Thoracic aorta (tissue), 2 donors: Measurements from ENCODE around the gene ASIC4. TPM values are rescaled to one million over a fixed set of nuclear protein-coding genes. Genes with fewer than 3 reads are reported as not detected.

Experiments used
- ATAC-seq: fragments of 150-250 bp; one replicate; pipeline ENCODE4 v1.8.0; 2017; ENCODE audit warnings: low read depth; ENCODE audit not compliant: insufficient number of reproducible peaks, low FRiP score
- DNase-seq: peaks from one replicate; pipeline ENCODE4 v3.0.0-alpha.2; 2020; ENCODE audit warnings: low spot score
- H3K27ac ChIP-seq, 2 donors: fragments of 200-600 bp; sonication (generic); 1 replicate in 1 of 2; 2 replicates in 1 of 2; pipeline ENCODE4 v1.5.1; 2016; ENCODE audit warnings: mild to moderate bottlenecking in 2 of 2, moderate library complexity in 2 of 2
- H3K27me3 ChIP-seq: fragments of 200-600 bp; sonication (generic); replicated peaks from 2 replicates; pipeline ENCODE4 v1.6.0; 2016; ENCODE audit warnings: mild to moderate bottlenecking; ENCODE audit not compliant: insufficient read depth
- H3K36me3 ChIP-seq: fragments of 200-600 bp; sonication (generic); one replicate; pipeline ENCODE4 v1.5.1; 2016
- H3K4me1 ChIP-seq, 2 donors: fragments of 200-600 bp; sonication (generic); 1 replicate in 1 of 2; 2 replicates in 1 of 2; pipeline versions ENCODE4 v1.5.1 to v1.6.0; 2016; ENCODE audit warnings: low read depth in 2 of 2, mild to moderate bottlenecking in 1 of 2; ENCODE audit not compliant: control insufficient read depth in 1 of 2
- H3K4me3 ChIP-seq: fragments of 200-600 bp; sonication (generic); 2 replicates; pipeline ENCODE4 v1.5.1; 2016; ENCODE audit warnings: mild to moderate bottlenecking
- H3K9me3 ChIP-seq: fragments of 200-600 bp; sonication (generic); 2 replicates; pipeline ENCODE4 v1.5.1; 2016
- total RNA-seq, 2 donors: library from RNA; depleted of rRNA; stranded (reverse); fragments of >200 nt; gene quantifications; one replicate each; pipeline versions ENCODE4 v1.1.0 to v1.2.3, GENCODE V29; 2016
- TF ChIP-seq, protein P1 (sequence below): fragments of 200-600 bp; sonication (generic); IDR thresholded peaks from one replicate; pipeline ENCODE4 v1.5.1; 2019; ENCODE audit warnings: antibody characterized with exemption

ASIC4 gene
- total RNA-seq, 2 donors from 2014 or later, result 0.41 TPM; not detected in 1

DNA sequence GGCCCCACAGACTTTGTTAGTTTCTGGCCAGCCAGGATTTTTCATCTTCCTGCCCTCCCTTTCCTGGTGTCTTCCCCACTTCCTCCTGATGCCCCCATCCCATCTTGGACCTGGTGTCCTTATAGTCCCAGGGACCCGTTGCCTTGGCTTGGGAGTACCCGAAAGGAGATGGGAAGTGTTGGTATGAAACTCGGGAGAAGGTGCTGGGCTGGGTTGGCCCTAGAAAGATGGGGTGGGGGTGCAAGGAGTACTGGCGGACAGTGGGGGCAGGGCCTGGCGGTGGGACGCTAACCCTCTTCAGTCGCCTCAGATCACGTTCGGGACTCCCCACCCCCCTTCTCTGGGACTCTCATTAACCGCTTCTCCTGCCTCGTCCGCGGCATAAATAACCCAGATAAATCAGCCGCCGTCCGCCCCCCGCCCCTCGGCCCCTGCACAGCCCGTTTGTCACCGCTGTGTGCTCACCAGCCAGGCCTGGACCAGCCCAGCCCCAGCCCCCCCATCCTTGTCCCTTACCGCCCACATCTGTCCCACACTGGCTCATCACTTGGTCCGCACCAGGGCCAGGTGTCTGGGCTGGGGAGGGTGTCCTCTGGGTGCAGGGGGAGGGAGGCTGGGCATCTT is 3.7 kb upstream of the ASIC4 start:
- no peak for DNase-seq
- Histone ChIP-seq H3K4me3 (peak overlapping the region; percentile 60), H3K27me3 (peaks cover 7% of the 10 kb centered on the region), H3K4me1 (peaks cover 16 to 41% of the 10 kb centered on the region in 2 donors), H3K27ac (no peak overlapping the region), H3K9me3 (no peaks in the 10 kb centered on the region), H3K36me3 (peaks cover 8% of the 10 kb centered on the region)
- TF ChIP-seq, protein P1, sequence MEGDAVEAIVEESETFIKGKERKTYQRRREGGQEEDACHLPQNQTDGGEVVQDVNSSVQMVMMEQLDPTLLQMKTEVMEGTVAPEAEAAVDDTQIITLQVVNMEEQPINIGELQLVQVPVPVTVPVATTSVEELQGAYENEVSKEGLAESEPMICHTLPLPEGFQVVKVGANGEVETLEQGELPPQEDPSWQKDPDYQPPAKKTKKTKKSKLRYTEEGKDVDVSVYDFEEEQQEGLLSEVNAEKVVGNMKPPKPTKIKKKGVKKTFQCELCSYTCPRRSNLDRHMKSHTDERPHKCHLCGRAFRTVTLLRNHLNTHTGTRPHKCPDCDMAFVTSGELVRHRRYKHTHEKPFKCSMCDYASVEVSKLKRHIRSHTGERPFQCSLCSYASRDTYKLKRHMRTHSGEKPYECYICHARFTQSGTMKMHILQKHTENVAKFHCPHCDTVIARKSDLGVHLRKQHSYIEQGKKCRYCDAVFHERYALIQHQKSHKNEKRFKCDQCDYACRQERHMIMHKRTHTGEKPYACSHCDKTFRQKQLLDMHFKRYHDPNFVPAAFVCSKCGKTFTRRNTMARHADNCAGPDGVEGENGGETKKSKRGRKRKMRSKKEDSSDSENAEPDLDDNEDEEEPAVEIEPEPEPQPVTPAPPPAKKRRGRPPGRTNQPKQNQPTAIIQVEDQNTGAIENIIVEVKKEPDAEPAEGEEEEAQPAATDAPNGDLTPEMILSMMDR, result no peak
- ATAC-seq, result no peak

DNA sequence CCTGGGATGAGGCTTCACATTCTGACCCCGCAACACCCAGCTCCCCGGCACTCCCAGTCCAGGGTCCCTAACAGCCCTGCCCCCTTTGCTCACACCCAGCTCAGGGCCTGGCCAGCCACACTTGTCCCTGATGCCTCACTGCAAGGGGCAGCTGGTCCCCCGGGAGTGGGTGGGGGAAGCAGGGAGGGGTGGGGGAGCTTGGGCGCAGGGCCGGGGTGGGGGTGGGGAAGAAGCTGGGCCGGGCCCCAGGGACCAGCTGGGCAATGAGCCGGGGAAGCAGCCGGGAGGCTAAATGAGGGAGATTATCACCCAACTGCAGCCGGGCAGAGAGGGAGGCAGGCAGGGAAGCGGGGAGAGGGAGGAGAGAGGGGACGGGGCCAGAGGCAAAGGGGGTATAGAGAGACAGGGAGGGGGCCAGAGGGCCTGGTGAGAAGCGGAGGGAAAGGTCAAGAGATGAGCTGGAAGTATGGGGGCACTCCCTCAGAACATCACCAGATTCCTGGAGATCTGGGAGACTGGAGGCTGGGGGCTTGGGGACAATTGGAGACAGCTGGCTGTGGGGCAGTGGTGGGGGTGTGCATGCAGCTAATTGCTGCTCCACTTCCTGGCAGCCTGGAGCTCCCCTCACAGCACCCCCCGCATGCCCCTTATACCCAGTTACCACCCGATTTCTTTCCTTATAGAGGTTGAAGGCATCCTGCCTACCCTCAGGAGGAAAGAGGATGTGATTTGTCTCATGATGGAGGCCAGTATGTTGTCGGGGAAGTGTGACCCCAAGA is 2.5 kb upstream of the ASIC4 start:
- TF ChIP-seq, protein P1, result no peak
- ATAC-seq, result no peak
- Histone ChIP-seq H3K4me1 (peaks cover 16 to 41% of the 10 kb centered on the region in 2 donors), H3K27me3 (peaks cover 7% of the 10 kb centered on the region), H3K4me3 (no peak overlapping the region), H3K36me3 (peaks cover 2% of the 10 kb centered on the region), H3K27ac (no peak overlapping the region), H3K9me3 (no peaks in the 10 kb centered on the region)
- no peak for DNase-seq

DNA sequence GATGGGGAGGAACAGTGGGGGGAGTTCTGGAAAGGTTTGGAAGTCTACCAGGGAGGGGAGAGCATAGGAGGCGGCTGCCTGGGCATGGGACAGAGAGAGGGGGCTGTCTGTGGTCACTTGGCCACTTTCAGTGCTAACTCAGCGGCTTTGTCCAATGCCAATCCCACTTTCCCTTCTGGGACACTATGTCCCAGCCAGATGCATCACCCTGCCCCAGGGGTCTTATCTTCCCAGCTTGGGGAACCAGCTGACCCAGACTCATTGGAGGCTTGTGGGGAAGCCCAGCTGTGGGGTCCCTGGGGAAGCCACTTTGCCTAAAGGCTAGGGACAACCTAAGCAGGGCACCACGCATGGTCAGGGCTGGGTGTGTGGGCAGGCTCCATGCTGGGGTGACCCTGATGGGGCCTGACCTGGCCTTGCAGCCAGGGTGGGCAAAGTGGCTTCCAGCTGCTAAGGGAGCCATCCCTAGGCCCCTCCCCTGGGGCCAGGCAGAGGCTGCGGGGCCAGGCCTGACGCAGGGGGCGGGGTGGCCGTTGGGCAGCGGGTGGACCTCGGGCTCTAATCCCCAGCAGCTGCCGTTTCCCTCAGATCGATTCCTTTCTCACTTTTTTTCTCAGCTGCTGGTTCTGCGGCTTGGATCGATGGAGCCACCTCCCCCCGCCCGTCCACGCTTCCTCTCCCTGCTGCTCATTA is 1.6 kb upstream of the ASIC4 start:
- no peak for ATAC-seq

DNA sequence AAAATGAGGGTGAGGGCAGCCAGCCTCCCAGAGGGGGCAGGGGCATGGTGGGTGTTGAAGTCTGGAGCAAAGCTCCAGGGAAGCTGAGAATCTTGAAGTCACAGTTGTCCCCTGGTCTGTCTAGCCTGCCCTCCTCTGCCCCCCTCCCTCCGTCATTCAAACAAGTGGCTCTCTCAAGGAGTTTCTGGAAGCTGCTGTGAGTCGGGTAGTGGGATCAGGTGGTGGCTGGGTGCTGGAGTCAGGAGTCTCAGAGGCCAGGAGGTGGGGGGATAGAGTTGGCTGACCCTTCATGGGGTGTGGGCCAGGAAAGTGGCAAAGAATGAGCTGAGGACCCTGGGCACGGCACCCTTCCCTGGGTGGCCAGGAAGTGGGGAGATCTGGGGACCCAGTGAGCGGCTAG is 495 bp upstream of the ASIC4 start:
- ATAC-seq (no peak), DNase-seq (no peak)
- H3K4me3 ChIP-seq, result no peak overlapping the region
- no peaks in the 10 kb centered on the region for H3K36me3 ChIP-seq
- peaks cover 7% of the 10 kb centered on the region for H3K27me3 ChIP-seq
- H3K27ac ChIP-seq, result no peak overlapping the region
- H3K4me1 ChIP-seq, result peaks cover 16 to 28% of the 10 kb centered on the region in 2 donors
- TF ChIP-seq, protein P1, result no peak
- no peaks in the 10 kb centered on the region for H3K9me3 ChIP-seq

More for the DNA sequence above, 1.6 kb upstream of the ASIC4 start:
- Histone ChIP-seq H3K36me3 (no peaks in the 10 kb centered on the region), H3K4me1 (peaks cover 16 to 39% of the 10 kb centered on the region in 2 donors), H3K27ac (no peak overlapping the region), H3K4me3 (no peak overlapping the region), H3K27me3 (peaks cover 7% of the 10 kb centered on the region), H3K9me3 (no peaks in the 10 kb centered on the region)
- TF ChIP-seq, protein P1, result no peak
- DNase-seq, result no peak

DNA sequence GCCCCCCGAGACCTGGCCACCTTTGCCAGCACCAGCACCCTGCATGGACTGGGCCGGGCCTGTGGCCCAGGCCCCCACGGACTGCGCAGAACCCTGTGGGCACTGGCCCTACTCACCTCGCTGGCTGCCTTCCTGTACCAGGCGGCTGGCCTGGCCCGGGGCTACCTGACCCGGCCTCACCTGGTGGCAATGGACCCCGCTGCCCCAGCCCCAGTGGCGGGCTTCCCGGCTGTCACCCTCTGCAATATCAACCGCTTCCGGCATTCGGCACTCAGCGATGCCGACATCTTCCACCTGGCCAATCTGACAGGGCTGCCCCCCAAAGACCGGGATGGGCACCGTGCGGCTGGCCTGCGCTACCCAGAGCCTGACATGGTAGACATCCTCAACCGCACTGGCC is 554 bp downstream of the ASIC4 start:
- no peaks in the 10 kb centered on the region for H3K36me3 ChIP-seq
- DNase-seq, result no peak
- no peaks in the 10 kb centered on the region for H3K9me3 ChIP-seq
- H3K27ac ChIP-seq, result no peak overlapping the region
- TF ChIP-seq, protein P1, result no peak
- H3K4me1 ChIP-seq, result peaks cover 7 to 18% of the 10 kb centered on the region in 2 donors
- no peak overlapping the region for H3K4me3 ChIP-seq
- no peak for ATAC-seq
- H3K27me3 ChIP-seq, result peaks cover 7% of the 10 kb centered on the region
